ENCODE measurements around the gene PER3. TPM values are rescaled to one million over a fixed set of nuclear protein-coding genes. Genes with fewer than 3 reads are reported as not detected.

PER3 gene
- total and polyA plus RNA-seq, 10 of the 15 experiments (the other 5 are each of a cell fraction or from before 2014, with no cell fraction given) = 0.06 to 0.64 (median 0.13) TPM; not detected in 1

DNA sequence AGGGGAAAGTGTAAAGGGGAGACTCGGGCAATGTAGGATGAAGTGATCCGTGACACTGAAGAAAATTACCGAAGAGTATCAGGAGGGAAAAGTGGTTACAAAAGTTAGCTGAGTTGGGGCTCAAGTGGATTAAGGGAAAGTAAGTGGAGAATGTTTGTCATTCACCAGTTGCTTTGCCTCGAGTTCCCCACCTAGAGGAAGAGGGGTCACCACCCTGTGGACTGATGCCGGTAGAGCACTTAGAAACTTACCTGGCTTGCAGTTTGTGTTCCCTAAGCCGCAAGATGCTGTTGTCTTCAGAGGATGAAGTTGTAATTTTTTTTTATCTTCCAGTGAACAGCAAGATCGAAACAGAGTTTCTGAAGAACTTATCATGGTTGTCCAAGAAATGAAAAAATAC lies 1.0 kb downstream of the PER3 start:
- H3K27ac ChIP-seq (ENCODE audit: control insufficient read depth, insufficient read depth) = no peak overlapping the region
- peaks cover 7% of the 10 kb centered on the region; the same call in 1 of the 2 replicates for H3K4me1 ChIP-seq (ENCODE audit: control insufficient read depth, insufficient read depth, low read length)
- ChIA-PET SMC1A (ENCODE audit: uncharacterized antibody, unreplicated experiment) (no interaction called here), RAD21 (ENCODE audit: unreplicated experiment) (no interaction called here), POLR2A (no interaction called here), CTCF (no interaction called here)
- H3K79me2 ChIP-seq (ENCODE audit: control insufficient read depth, insufficient read depth, low read length) = no peaks in the 10 kb centered on the region
- no peaks in the 10 kb centered on the region for H3K27me3 ChIP-seq (replicated peaks in 1 of 2; ENCODE audit: control insufficient read depth in 2 of 2, insufficient read depth in 2 of 2, low read length in 1 of 2)
- no peak overlapping the region for H2AFZ ChIP-seq (ENCODE audit: control insufficient read depth, low read depth, low read length)
- no peak overlapping the region for H3K4me3 ChIP-seq
- no peaks in the 10 kb centered on the region; the same call in 2 of the 3 replicates for H3K9me3 ChIP-seq (replicated peaks; ENCODE audit: control insufficient read depth, insufficient read depth, low read length)
- in situ Hi-C loops (cut with MboI) = no loop called here
- H3K4me2 ChIP-seq (ENCODE audit: control insufficient read depth, insufficient read depth) = no peak overlapping the region
- H3K36me3 ChIP-seq (ENCODE audit: control insufficient read depth in 2 of 2, insufficient read depth in 2 of 2, low read length in 1 of 2) = peaks cover 0 to 6% of the 10 kb centered on the region in 2 experiments; a peak in 2 of 4 replicates
- no peak for ATAC-seq
- WGBS (ENCODE audit: insufficient coverage, insufficient replicate concordance, low lambda C conversion rate, missing lambda C conversion rate) = 83% methylated on average over 7 of the region's 7 CpGs
- intact Hi-C loops (cut with micrococcal nuclease; ENCODE audit: unreplicated experiment) = no loop called here
- H3K9ac ChIP-seq (ENCODE audit: control insufficient read depth, insufficient read depth, low read length) = no peak overlapping the region
- H4K20me1 ChIP-seq (ENCODE audit: control insufficient read depth, insufficient read depth) = no peaks in the 10 kb centered on the region
- DNase-seq (ENCODE audit: low read depth, low spot score) = no peak
- no peak for FAIRE-seq
- BruUV-seq (replicated peaks) = no TSS peak
- TF ChIP-seq FOS (IDR thresholded peaks at IDR 0.05; ENCODE audit: borderline replicate concordance, extremely low read depth, insufficient read length) (no peak), RUNX3 (IDR thresholded peaks at IDR 0.05; ENCODE audit: low read length) (no peak), NFIC (IDR thresholded peaks at IDR 0.05; ENCODE audit: low read depth, low read length) (no peak), CEBPB (IDR thresholded peaks at IDR 0.05; ENCODE audit: borderline replicate concordance in 1 of 2, low read depth in 2 of 2, low read length in 2 of 2) (no peak), TAF1 (IDR thresholded peaks at IDR 0.05; ENCODE audit: borderline replicate concordance, low read depth, low read length) (no peak), NR2C1 (IDR thresholded peaks at IDR 0.05) (no peak), MYB (IDR thresholded peaks at IDR 0.05; ENCODE audit: borderline replicate concordance, low read depth, low read length) (no peak), ETV6 (conservative IDR thresholded peaks at IDR 0.05 in 1 of 2, IDR thresholded peaks at IDR 0.05 in 1 of 2; ENCODE audit: borderline replicate concordance in 1 of 2, low read depth in 1 of 2) (no peak), RB1 (IDR thresholded peaks at IDR 0.05; ENCODE audit: borderline replicate concordance) (no peak), CBX3 (IDR thresholded peaks at IDR 0.05; ENCODE audit: borderline replicate concordance, low read depth) (no peak), SIX5 (IDR thresholded peaks at IDR 0.05; ENCODE audit: low read depth, low read length, severe bottlenecking) (no peak), NR2C2 (IDR thresholded peaks at IDR 0.05; ENCODE audit: borderline replicate concordance, control insufficient read depth, insufficient read length, low read depth) (no peak), KAT2A (conservative IDR thresholded peaks at IDR 0.05; ENCODE audit: control insufficient read depth, low read depth, low read length) (no peak), BMI1 (IDR thresholded peaks at IDR 0.05; ENCODE audit: borderline replicate concordance) (no peak)
- TF ChIP-seq, protein P1, sequence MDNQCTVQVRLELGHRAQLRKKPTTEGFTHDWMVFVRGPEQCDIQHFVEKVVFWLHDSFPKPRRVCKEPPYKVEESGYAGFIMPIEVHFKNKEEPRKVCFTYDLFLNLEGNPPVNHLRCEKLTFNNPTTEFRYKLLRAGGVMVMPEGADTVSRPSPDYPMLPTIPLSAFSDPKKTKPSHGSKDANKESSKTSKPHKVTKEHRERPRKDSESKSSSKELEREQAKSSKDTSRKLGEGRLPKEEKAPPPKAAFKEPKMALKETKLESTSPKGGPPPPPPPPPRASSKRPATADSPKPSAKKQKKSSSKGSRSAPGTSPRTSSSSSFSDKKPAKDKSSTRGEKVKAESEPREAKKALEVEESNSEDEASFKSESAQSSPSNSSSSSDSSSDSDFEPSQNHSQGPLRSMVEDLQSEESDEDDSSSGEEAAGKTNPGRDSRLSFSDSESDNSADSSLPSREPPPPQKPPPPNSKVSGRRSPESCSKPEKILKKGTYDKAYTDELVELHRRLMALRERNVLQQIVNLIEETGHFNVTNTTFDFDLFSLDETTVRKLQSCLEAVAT (IDR thresholded peaks at IDR 0.05) = no peak
- TF ChIP-seq, protein P2, sequence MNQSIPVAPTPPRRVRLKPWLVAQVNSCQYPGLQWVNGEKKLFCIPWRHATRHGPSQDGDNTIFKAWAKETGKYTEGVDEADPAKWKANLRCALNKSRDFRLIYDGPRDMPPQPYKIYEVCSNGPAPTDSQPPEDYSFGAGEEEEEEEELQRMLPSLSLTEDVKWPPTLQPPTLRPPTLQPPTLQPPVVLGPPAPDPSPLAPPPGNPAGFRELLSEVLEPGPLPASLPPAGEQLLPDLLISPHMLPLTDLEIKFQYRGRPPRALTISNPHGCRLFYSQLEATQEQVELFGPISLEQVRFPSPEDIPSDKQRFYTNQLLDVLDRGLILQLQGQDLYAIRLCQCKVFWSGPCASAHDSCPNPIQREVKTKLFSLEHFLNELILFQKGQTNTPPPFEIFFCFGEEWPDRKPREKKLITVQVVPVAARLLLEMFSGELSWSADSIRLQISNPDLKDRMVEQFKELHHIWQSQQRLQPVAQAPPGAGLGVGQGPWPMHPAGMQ (IDR thresholded peaks at IDR 0.05; ENCODE audit: borderline replicate concordance) = no peak
- TF ChIP-seq, protein P3, sequence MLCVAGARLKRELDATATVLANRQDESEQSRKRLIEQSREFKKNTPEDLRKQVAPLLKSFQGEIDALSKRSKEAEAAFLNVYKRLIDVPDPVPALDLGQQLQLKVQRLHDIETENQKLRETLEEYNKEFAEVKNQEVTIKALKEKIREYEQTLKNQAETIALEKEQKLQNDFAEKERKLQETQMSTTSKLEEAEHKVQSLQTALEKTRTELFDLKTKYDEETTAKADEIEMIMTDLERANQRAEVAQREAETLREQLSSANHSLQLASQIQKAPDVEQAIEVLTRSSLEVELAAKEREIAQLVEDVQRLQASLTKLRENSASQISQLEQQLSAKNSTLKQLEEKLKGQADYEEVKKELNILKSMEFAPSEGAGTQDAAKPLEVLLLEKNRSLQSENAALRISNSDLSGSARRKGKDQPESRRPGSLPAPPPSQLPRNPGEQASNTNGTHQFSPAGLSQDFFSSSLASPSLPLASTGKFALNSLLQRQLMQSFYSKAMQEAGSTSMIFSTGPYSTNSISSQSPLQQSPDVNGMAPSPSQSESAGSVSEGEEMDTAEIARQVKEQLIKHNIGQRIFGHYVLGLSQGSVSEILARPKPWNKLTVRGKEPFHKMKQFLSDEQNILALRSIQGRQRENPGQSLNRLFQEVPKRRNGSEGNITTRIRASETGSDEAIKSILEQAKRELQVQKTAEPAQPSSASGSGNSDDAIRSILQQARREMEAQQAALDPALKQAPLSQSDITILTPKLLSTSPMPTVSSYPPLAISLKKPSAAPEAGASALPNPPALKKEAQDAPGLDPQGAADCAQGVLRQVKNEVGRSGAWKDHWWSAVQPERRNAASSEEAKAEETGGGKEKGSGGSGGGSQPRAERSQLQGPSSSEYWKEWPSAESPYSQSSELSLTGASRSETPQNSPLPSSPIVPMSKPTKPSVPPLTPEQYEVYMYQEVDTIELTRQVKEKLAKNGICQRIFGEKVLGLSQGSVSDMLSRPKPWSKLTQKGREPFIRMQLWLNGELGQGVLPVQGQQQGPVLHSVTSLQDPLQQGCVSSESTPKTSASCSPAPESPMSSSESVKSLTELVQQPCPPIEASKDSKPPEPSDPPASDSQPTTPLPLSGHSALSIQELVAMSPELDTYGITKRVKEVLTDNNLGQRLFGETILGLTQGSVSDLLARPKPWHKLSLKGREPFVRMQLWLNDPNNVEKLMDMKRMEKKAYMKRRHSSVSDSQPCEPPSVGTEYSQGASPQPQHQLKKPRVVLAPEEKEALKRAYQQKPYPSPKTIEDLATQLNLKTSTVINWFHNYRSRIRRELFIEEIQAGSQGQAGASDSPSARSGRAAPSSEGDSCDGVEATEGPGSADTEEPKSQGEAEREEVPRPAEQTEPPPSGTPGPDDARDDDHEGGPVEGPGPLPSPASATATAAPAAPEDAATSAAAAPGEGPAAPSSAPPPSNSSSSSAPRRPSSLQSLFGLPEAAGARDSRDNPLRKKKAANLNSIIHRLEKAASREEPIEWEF (IDR thresholded peaks at IDR 0.05; ENCODE audit: insufficient replicate concordance, low read depth, low read length) = no peak
